Tongue (tissue), 2 donors: ENCODE results near the gene AOPEP. TPM values are rescaled to one million over a fixed set of nuclear protein-coding genes. Genes with fewer than 3 reads are reported as not detected.

Experiments
- DNase-seq: peaks from one replicate; pipeline ENCODE4 v3.0.0-alpha.2; 2015
- total RNA-seq: library from RNA; depleted of rRNA; stranded (reverse); fragments of >200 nt; gene quantifications from one replicate; pipeline ENCODE4 v1.2.3, GENCODE V29; 2014

Gene AOPEP
- total RNA-seq, 1 donor from 2014 or later, result 391 TPM

GRCh38 chr9:94794476-94795167, 68.1 kb downstream of the AOPEP start:
- DNase-seq, result no peak

- no peak for DNase-seq
These were observed 70.2 kb downstream of the AOPEP start for GRCh38 chr9:94796687-94797086.

GRCh38 chr9:94798201-94798600, 71.7 kb downstream of the AOPEP start:
- no peak for DNase-seq

- no peak for DNase-seq
These were observed 72.2 kb downstream of the AOPEP start for GRCh38 chr9:94798708-94799107.

GRCh38 chr9:94799578-94800264, 73.2 kb downstream of the AOPEP start:
- no peak for DNase-seq

GRCh38 chr9:94800424-94801117, 74.1 kb downstream of the AOPEP start:
- DNase-seq, result no peak

- DNase-seq, result peak; percentile 69
These were observed 74.7 kb downstream of the AOPEP start for GRCh38 chr9:94801234-94801633.

- DNase-seq, result peak; percentile 82
These were observed 75.2 kb downstream of the AOPEP start for GRCh38 chr9:94801681-94802080.

GRCh38 chr9:94802251-94802650, 75.8 kb downstream of the AOPEP start:
- DNase-seq, result peak; percentile 59

- DNase-seq, result no peak
These were observed 76.3 kb downstream of the AOPEP start for GRCh38 chr9:94802793-94803192.

- no peak for DNase-seq
These were observed 77.8 kb downstream of the AOPEP start for GRCh38 chr9:94804316-94804715.

- DNase-seq, result no peak
These were observed 78.6 kb downstream of the AOPEP start for GRCh38 chr9:94805051-94805489.

GRCh38 chr9:94805585-94805984, 79.1 kb downstream of the AOPEP start:
- peak; percentile 68 for DNase-seq

GRCh38 chr9:94806307-94806893, 79.9 kb downstream of the AOPEP start:
- no peak for DNase-seq

- DNase-seq, result no peak
These were observed 81.1 kb downstream of the AOPEP start for GRCh38 chr9:94807556-94807955.

GRCh38 chr9:94808926-94809700, 82.6 kb downstream of the AOPEP start:
- no peak for DNase-seq

- no peak for DNase-seq
These were observed 83.3 kb downstream of the AOPEP start for GRCh38 chr9:94809778-94810177.

- no peak for DNase-seq
These were observed 84.6 kb downstream of the AOPEP start for GRCh38 chr9:94811074-94811473.

- DNase-seq, result no peak
These were observed 85.8 kb downstream of the AOPEP start for GRCh38 chr9:94812343-94812742.

GRCh38 chr9:94813379-94813778, 86.9 kb downstream of the AOPEP start:
- no peak for DNase-seq

GRCh38 chr9:94817291-94818177, 91.0 kb downstream of the AOPEP start:
- no peak for DNase-seq
